HG03135 (cell line): ENCODE results near the gene ZNF627.
A peak's percentile ranks its signal among the peaks of the same experiment; 100 is the strongest.
"Not testable (repeated sequence)": the region's sequence is repeated elsewhere in the genome, so short reads cannot be mapped to it uniquely, and the experiment has no call there.

ENCODE experiments used
- ATAC-seq: cut with Tn5 transposase; IDR thresholded peaks from one replicate; pipeline ENCODE4 v1.9.1; 2021; ENCODE audit warnings: mild to moderate bottlenecking, moderate library complexity; ENCODE audit not compliant: unreplicated experiment

Gene ZNF627

GRCh38 chr19:11597202-11598102 is at the start of gene ZNF627:
TSS of gene ZNF627 (plus strand) at chr19:11597483. CDS start at chr19:11597628, 145 bp downstream.
- peak; percentile 97 for ATAC-seq

GRCh38 chr19:11547929-11548700 is 49.2 kb upstream of the ZNF627 start:
- no peak for ATAC-seq

GRCh38 chr19:11549386-11549953 is 47.8 kb upstream of the ZNF627 start:
- ATAC-seq: no peak

GRCh38 chr19:11550265-11550664 is 47.0 kb upstream of the ZNF627 start:
- no peak for ATAC-seq

- no peak for ATAC-seq
Observed at GRCh38 chr19:11551603-11552235, 45.6 kb upstream of the ZNF627 start.

GRCh38 chr19:11552666-11553372 is 44.5 kb upstream of the ZNF627 start:
- ATAC-seq: no peak

- no peak for ATAC-seq
Observed at GRCh38 chr19:11554160-11554559, 43.1 kb upstream of the ZNF627 start.

GRCh38 chr19:11555246-11555645 is 42.0 kb upstream of the ZNF627 start:
- ATAC-seq: no peak

GRCh38 chr19:11556634-11557420 is 40.5 kb upstream of the ZNF627 start:
- no peak for ATAC-seq

- peak; percentile 74 for ATAC-seq
Observed at GRCh38 chr19:11558881-11559828, 38.1 kb upstream of the ZNF627 start, which contains the start of gene ELOF1. TSS of gene ELOF1 (minus strand) at chr19:11559230. CDS start at chr19:11554347, 4,883 bp downstream.

GRCh38 chr19:11560404-11561051 is 36.8 kb upstream of the ZNF627 start:
- no peak for ATAC-seq

- no peak for ATAC-seq
Observed at GRCh38 chr19:11563532-11563931, 33.8 kb upstream of the ZNF627 start.

- ATAC-seq: not testable (repeated sequence)
Observed at GRCh38 chr19:11564082-11564807, 33.0 kb upstream of the ZNF627 start.

- not testable (repeated sequence) for ATAC-seq
Observed at GRCh38 chr19:11565649-11565980, 31.7 kb upstream of the ZNF627 start.

- no peak for ATAC-seq
Observed at GRCh38 chr19:11566164-11566563, 31.1 kb upstream of the ZNF627 start.

GRCh38 chr19:11570039-11570462 is 27.2 kb upstream of the ZNF627 start:
- ATAC-seq: no peak

- not testable (repeated sequence) for ATAC-seq
Observed at GRCh38 chr19:11573354-11573753, 23.9 kb upstream of the ZNF627 start.
